H54 (cell line): ENCODE results near the gene SMPX.
"Not testable (repeated sequence)": the region's sequence is repeated elsewhere in the genome, so short reads cannot be mapped to it uniquely, and the experiment has no call there.

Experiments used
- DNase-seq: peaks from one replicate; pipeline ENCODE4 v3.0.0; 2011; ENCODE audit warnings: low spot score, mixed read lengths; ENCODE audit not compliant: insufficient read length
- FAIRE-seq: peaks from 3 replicates; lab custom pipeline; 2011; peaks lifted over from hg19 to GRCh38; lab: Jason Lieb, UNC
- POLR2A ChIP-seq: IDR thresholded peaks from 2 replicates; pipeline ENCODE4 v1.6.1; 2011; ENCODE audit warnings: low read depth, mild to moderate bottlenecking, low read length

The SMPX gene

DNA sequence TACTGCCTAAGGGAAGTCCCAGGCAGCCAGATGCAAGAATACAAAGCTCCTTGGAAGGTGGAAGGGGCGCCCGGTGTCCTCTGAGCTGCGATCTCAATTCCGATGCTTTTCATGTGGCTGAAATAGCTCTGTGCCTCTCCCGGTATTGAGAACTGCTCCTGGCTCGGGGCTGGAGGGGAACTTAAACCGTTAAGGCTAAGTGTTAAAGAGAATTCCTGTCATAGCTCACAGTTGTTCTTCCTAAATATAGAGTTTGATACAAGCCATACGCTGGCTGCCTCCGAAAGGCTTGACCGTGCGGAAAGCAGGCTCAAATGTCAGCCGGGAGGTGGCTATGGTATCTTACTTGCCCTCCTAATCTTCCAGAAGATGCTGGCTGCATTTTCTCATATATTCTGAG is at the start of gene SMPX:
Gene SMPX (minus strand): TSS at position 157 of the 400 bp plus-strand sequence. CDS start 3,826 bp downstream, outside the sequence.
- TF ChIP-seq POLR2A = no peak
- no peak for DNase-seq
- no peak for FAIRE-seq

DNA sequence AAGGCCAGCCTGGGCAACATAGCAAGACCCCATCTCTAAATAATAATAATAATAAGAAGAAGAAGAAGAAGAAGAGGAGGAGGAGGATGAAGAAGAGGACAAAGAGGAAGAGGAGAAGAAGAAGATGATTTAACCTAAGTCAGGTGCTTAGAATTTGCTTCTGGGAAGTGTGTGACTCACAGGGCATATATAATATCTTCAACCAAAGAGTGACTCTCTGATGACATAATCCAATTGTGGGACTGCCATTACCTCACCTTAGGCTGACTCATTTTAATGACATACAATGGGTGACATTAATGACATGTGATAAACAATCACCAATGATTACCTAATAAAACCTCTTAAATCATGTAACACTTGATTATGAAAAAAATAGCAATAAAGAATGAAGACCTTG is 48.8 kb upstream of the SMPX start:
- TF ChIP-seq POLR2A = no peak
- no peak for FAIRE-seq
- no peak for DNase-seq

DNA sequence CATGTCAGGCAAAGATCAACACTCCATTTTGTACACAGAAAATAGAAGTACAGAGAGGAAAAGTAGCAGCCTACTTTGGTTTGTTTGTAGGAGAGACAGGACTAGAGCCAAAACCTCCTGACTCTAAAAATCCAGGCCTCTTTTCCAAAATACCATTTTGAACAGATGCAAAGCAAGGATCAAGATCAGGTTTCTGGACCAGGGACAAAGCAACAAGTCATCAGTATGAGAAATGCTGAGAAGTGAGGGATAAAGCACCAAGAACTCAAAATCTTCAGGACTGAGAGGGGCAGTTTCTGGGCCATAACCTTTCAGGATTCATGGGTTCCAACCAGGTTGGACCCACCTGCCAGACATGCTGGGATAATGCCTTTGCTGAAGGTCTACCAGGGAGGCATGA is 44.9 kb upstream of the SMPX start:
- FAIRE-seq (no peak), DNase-seq (no peak)
- TF ChIP-seq POLR2A = no peak

DNA sequence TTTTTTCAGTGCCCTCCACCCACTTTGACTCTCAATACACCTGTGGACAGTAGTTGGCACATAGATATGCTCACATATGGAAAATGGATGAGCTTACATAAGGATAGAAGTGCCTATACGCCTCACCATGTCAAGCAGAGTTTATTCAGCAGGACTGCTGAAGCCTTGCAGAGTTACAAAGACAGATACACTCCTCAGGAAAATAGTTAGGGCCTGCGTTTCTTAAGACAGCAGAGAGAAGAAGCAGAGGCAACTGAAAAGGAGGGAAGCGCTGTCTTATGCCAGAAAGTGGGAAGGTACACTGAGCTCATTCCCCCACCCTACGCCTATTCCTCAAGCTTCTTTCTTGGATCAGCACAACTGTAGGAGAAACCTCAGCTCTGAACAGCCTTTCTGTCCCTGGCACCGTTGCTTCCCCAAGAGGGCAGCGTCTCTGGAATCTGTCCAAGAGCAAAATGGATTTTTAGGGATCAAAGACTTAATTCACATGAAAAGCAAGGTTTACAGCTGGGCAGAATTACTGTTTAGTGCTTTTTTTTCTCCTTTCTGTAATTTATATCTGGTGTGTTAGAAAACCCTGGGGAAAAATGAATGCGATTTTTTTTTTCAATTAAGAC is 44.2 kb upstream of the SMPX start:
- TF ChIP-seq POLR2A = no peak
- FAIRE-seq (no peak), DNase-seq (no peak)

DNA sequence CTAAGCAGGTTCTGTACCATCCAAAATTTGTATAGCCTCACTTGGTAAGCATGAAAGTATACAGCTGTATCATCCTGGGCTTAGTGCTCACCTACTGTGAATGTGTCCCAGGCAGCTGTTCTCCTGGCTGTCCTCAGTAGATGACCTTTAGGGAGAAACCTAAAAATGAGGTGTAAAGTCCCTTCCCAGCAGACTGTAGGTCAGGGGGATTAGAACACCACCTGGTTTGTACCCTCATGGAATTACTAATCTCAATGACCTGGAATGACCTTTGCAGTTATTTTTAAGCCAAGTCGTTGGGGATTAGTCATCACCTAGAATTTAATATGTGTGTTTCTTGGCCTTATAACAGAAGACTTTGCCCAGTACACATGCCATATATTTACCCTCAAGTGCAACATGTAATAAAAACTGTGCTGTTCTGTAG is 42.4 kb upstream of the SMPX start:
- no peak for TF ChIP-seq POLR2A
- no peak for FAIRE-seq
- no peak for DNase-seq

DNA sequence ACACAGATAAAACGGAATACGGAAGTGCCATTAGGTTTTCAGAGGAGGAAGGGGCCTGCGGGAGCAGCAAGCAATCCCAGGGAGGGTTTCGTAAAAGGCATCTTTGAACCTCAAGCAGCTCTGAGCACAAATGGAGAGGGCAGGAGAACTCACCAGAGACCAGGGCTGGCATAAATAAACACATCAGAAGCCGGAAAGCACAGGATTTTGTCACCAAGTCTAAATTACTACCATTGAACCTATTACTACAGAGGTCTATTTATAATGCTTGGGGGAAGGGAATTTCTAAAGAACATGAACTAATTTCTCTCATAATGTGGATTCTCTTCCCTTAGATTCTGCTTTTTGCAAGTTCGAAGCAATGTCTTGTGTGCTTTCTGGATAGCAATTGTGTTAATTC is 41.9 kb upstream of the SMPX start:
- FAIRE-seq (no peak), DNase-seq (no peak)
- TF ChIP-seq POLR2A = no peak

DNA sequence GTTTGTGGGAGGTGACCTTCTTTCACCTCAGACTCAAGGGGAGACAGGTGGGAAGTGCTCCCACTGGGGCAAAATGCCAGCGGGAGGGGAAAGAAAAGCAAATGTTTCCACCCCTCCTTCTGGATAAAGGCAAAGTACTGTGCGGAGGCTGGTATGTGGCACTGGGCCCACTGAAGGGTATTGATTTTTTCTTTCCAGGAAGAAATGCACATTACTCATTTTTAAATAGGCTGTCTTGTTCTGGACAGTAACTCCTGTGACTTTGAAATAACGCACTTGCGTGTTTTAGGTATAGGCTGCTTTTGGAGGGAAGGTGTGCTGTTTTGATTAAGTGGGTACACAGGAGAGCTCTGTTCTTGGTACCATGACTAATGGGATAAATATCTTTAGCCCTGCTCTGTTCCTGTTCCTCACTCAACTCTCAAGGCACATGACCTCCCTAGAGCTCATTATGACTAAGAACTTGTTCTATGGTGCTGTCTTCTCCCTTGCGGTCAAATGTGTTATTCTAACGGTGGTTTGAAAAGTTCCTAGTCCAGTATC is 40.8 kb upstream of the SMPX start:
- FAIRE-seq (peak; percentile 57), DNase-seq (peak; percentile 11)
- TF ChIP-seq POLR2A = no peak

DNA sequence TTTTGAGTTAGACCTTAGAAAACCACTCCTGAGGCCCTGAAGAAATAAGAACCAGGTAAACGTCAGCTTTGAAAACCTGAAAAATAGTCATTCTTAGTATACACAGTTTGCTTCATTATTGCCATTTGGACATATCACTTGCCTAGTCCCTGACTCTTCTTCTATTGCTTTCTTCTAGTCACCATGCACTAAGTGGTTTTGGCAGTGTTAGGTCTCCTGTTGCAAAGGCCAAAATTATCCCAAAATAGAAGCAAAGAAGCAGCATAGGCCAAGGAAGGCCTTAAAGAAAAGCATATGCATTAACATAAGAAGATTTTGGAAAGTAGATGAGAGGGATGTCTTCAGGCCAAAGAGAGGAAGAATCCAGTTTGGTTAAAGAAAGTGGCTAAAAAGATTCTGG is 24.1 kb upstream of the SMPX start:
- DNase-seq (no peak), FAIRE-seq (no peak)
- no peak for TF ChIP-seq POLR2A

DNA sequence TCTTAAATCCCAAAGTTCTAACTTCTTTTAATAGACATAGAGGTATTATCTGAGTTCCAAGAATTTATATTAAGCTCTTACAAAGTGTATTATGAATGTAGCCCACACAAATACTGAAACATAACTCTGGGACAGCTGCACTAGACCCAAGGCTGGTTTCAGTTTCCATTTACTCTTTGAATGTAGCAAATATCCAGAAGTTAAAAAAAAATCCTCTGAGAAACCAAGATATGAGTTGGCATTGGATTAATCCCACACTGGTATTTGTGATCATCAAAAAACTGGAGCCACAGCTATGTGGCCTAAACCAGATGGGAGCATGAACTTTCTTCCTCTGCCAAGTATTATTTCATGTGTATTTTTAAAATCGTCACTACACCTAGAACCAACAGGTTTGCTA is 23.6 kb upstream of the SMPX start:
- no peak for DNase-seq
- no peak for FAIRE-seq
- TF ChIP-seq POLR2A = no peak

DNA sequence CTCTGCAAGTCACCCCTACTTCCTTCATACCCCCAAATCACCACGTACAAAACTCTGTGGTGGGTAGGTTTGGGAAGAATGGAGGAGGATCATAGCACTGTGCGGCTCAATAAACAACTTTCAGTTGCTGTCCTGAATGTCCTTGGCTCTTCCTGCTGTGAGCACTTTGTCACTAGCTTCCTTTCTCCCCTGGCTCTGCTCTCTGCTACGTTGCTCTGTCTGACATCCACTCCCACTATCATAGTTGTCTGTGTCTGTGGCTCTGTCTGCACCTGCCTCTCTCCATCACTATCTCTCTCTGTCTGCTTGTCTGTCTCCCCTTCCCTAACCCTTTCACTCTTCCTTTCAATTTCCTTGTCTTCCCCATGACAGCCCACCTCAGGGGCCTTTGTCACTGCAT is 21.2 kb upstream of the SMPX start:
- DNase-seq = no peak
- no peak for FAIRE-seq
- no peak for TF ChIP-seq POLR2A

DNA sequence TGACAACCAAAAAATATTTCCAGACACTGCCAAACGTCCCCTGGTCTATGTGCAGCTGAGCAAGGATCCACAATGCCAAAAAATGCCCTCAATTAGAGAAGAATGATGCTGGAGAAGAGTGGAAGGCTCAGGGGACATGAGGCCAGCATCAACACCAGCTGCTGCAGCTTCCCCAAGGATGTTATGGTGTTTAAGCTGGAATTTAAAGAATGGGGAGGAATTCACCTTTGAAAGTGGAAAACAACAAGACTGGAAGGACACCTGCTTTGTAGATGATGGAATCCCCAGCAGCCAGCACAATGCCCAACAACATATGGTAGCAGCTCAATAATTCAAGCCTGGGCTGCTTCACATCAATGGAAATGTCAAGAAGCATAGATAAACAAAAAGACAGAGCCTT is 20.3 kb upstream of the SMPX start:
- FAIRE-seq = no peak
- no peak for DNase-seq
- no peak for TF ChIP-seq POLR2A

DNA sequence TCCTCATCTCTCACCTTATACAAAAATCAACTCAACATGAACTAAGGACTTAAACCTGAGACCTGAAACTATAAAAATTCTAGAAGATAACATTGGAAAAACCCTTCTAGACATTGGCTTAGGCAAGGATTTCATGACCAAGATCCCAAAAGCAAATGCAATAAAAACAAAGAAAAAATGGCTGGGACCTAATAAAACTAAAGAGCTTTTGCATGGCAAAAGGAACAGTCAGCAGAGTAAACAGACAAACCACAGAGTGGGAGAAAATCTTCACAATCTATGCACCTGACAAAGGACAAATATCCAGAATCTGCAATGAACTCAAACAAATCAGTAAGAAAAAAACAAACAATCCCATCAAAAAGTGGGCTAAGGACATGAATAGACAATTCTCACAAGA is 17.2 kb upstream of the SMPX start:
- FAIRE-seq, DNase-seq: not testable (repeated sequence)

DNA sequence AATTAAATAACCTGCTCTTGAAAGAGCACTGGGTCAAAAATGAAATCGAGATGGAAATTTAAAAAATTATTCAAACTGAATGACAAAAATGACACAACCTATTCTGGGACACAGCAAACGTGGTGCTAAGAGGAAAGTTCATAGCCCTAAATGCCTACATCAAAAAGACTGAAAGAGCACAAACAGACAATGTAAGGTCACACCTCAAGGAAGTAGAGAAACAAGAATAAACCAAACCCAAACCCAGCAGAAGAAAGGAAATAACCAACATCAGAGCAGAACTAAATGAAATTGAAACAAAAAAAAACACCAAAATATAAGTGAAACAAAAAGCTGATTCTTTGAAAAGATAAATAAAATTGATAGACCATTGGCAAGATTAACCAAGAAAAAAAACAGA is 15.1 kb upstream of the SMPX start:
- DNase-seq, FAIRE-seq: not testable (repeated sequence)

DNA sequence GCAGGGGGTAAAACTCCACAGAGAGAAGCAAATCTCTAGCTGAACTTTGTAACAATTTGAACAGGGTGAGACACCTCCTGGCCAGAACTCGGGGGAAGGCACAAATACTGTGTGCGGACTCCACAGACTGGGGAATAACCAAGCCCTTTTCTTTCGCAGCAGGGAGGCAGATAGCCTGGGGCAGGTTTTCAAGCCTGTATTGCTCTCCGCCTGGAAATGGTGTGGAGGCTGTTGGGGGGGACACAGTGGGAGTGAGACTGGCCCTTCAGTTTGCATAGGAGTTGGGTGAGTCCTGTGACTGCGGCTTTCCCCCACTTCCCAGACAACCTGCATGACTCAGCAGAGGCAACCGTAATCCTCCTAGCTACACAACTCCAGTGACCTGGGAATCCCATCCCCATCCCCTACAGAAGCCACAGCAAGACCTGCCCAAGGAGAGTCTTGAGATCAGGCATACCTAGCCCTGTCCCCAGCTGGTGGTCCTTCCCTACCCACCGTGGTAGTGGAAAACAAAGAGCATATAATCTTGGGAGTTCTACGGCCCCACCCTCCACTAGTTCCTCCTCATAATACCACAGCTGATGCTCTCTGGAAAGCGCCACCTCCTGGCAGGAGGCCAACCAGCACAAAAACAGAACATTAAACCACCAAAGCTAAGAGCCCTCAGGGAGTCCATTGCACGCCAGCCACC is 12.9 kb upstream of the SMPX start:
- DNase-seq = peak; percentile 5
- no peak for TF ChIP-seq POLR2A
- no peak for FAIRE-seq

DNA sequence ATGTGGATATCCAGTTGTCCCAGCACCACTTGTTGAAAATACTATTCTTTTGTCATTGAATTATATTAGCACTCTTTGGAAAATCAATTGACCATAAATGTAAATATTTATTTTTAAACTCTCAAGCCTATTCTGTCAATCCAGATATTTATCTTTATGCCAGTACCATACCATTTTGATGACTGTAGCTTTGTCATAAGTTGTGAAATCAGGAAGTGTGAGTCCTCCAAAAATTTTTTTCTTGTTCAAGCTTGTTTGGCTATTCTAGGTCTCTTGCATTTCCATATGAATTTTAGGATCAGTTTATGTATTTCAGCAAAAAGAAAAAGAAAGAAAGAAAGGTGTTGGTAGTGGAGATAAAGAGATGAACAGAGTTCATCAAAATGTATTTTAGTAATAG is 8.2 kb upstream of the SMPX start:
- FAIRE-seq (no peak), DNase-seq (no peak)
- no peak for TF ChIP-seq POLR2A
